Stimulated activated CD4-positive, alpha-beta T cell treated with anti-CD3 and anti-CD28 coated beads, Interleukin-1b, Interleukin-23, amount 100 ng/mL, for 1 hour (primary cell): ENCODE results near the gene C10orf143.
"Not testable (repeated sequence)": the region's sequence is repeated elsewhere in the genome, so short reads cannot be mapped to it uniquely, and the experiment has no call there.

Source experiments
- DNase-seq, 2 donors: peaks; one replicate each; pipeline ENCODE4 v3.0.0-alpha.2; 2020; ENCODE audit warnings: low read depth in 2 of 2

The C10orf143 gene

GRCh38 chr10:130110246-130111112 is at the start of gene C10orf143:
TSS of gene C10orf143 (minus strand) at chr10:130110830. CDS start at chr10:130110772, 58 bp downstream.
- peak; percentile 93 to 97 for DNase-seq

DNA sequence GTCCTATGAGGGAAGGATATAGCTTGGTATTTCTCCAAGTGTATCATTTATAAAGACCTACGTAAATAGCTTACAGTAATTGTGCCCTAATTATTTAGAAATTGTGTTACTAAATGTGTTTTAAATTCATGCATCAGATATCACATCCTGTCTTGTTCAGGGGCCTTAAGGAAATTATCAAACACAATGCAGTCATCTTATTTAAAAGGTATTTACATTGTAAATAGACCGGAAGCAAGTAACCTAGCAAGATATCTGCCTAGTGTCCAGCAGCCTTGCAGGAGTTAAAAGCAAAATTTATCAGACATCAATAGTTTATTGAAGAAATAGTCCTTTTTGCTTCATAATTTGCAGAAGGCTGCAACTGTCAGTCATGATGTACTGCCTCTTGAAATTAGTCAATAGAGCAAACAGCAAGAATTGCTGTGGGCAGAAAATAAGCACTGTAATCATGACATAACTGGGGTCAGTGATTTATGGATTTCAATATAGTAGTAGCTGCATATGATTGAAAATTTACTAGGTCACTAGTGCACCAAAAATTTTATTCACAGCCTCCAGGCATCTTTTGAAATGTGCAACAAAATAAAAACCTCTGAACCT is 48.7 kb upstream of the C10orf143 start:
- DNase-seq: no peak

DNA sequence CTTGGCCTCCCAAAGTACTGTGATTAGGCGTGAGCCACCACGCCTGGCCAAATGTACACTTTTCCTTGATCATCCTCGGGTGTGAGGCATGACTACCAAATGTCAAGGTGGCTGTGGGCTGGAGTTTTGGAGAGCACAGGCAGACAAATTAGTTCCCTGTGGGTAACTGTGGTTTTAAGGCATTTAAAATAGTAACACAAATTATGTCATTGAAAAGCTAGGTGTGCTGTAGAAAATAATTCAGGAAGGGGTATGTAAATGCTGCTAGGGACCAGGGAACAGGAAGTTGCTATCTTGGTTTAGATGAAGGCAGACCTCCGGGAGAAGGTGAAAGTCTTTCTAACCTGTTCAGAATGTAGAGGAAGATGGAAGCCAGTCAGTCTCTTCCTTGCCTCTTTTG is 35.4 kb upstream of the C10orf143 start:
- DNase-seq: no peak

GRCh38 chr10:130141878-130142277 is 31.2 kb upstream of the C10orf143 start:
- DNase-seq: no peak

GRCh38 chr10:130141460-130141859 is 30.8 kb upstream of the C10orf143 start:
- DNase-seq: no peak

DNA sequence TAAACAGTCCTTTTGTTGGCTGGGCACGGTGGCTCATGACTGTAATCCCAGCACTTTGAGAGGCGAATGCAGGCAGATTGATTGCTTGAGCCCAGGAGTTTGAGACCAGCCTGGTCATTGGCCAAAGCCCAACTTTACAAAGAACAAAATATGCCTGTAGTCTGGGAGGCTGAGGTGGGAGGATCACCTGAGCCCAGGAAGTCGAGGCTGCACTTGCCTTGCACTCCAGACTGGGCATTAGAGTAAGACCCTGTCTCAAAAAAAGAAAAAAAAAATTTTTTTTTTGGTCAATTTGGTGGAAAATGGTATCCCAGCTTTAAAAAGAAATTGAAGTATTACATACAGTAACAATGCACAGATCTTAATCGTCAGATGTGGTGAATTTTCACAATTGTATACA is 30.4 kb upstream of the C10orf143 start:
- DNase-seq: no peak

DNA sequence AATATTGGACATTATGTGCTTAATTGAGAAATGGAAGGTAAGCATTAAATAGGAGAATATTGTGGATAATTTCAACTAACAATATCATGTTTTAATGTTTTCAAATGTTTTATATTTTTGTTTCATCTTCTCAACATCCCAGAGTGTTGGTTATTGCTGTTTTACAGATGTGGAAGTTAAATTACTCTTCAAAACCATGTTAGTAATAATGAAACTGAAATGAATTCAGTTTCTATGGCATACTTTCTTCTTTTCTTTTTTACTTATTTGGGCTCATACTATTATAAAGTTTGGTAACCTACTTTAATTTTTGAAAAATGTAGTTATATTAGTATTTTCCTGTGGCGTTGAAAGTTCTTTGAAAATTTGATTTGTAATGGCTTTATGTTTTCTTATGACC is 29.8 kb upstream of the C10orf143 start:
- DNase-seq: no peak

GRCh38 chr10:130138479-130138866 is 27.8 kb upstream of the C10orf143 start:
- no peak for DNase-seq

- DNase-seq: no peak
These were observed 27.2 kb upstream of the C10orf143 start for GRCh38 chr10:130137659-130138478.

DNA sequence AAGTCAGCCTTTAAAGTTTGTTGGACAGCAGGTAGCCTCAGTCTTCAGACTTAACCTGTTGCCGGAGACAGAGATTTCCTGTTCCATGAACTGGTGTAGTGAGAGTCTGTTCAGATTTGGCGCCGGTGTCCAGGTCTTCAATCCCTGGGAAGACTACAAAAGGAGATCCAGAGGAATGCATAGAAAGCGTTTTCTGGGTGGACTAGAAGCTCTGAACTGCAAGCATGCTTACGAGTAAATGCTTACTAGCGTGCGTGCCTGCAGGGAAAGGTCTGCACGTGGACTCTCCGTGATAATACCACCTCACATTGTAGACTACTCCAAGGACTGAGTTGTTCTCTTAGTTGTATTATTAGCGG is 26.4 kb upstream of the C10orf143 start:
- no peak for DNase-seq

- DNase-seq: peak; percentile 59 to 86
These were observed 25.8 kb upstream of the C10orf143 start, which contains the start of gene GLRX3 for GRCh38 chr10:130136226-130137089. TSS of gene GLRX3 (plus strand) at chr10:130136391. CDS start at chr10:130136421, 30 bp downstream.

GRCh38 chr10:130135676-130136225 is 25.1 kb upstream of the C10orf143 start:
- DNase-seq: no peak

- no peak for DNase-seq
These were observed 18.3 kb upstream of the C10orf143 start for GRCh38 chr10:130128922-130129321.

DNA sequence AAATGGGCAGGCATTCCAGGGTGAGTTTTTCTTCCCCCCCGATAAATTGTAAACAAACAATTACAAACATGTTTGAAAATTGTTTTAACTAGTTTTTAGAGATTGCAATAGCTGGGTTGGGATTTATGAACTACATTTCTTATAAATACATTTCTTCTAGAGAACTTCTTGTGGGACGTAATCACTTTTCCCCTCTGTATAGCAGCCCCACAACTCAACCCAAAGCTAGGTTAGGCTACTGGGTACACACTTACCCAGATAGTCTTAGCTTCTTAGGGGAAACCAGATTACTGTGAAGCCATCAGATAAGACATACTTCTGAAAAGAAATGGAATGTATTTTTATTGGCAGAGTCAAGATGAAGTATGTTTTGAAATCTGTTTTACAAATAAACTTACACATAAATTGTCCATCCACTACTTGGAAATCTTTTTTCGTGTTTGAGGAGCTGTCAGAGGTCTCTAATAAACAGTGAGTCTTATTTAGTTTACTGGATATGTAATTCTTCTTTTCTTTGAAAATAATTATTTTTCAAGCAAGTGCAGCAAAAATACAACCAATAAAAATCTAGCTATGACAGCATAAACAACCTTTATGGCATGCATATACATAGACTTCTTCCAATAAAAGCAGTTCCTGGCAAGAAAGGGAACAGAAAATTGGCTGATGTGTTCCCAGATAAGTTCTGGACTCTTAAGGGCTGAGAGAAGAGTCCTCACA is 17.6 kb upstream of the C10orf143 start:
- no peak for DNase-seq

- DNase-seq: no peak
These were observed 16.9 kb upstream of the C10orf143 start for GRCh38 chr10:130127364-130128061.

- no peak for DNase-seq
These were observed 11.0 kb upstream of the C10orf143 start for GRCh38 chr10:130121486-130122079.

- not testable (repeated sequence) for DNase-seq
These were observed 6.9 kb upstream of the C10orf143 start for GRCh38 chr10:130117535-130117934.

- DNase-seq: not testable (repeated sequence)
These were observed 6.3 kb upstream of the C10orf143 start for GRCh38 chr10:130116942-130117341.

DNA sequence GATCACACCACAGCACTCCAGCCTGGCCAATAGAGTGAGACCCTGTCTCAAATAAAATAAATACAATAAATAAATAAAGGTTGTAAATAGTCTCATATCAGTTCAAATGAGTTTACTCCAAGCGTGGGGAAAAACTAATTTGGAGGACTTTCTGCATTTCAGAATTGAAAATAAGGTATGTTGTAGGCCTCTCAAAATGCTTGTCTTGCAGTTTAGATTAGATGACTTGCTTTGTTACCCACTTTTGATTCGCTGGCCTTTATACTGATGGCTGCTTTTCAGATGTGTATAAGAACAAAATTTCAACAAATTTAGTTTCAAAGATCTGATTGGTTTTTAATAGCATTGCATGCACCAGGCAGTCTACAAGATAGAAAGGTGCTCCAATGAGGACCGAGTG is 2.2 kb upstream of the C10orf143 start:
- no peak for DNase-seq
